ENCODE data around the gene CADM1. TPM values are rescaled to one million over a fixed set of nuclear protein-coding genes. Genes with fewer than 3 reads are reported as not detected.

Gene CADM1
- total RNA-seq, 2 donors from 2014 or later = 0.81 to 2.2 TPM

- H3K4me1 Mint-ChIP-seq = no peaks in the 10 kb centered on the region
- H3K4me3 Mint-ChIP-seq = no peak overlapping the region
- DNase-seq (no peak), ATAC-seq (no peak)
- no peak overlapping the region for H3K27ac Mint-ChIP-seq
- H3K9me3 ChIP-seq (ENCODE audit: control insufficient read depth, low read length, poor library complexity, severe bottlenecking) = no peaks in the 10 kb centered on the region
- peaks cover 17% of the 10 kb centered on the region for H3K27me3 Mint-ChIP-seq
- no peaks in the 10 kb centered on the region for H3K36me3 Mint-ChIP-seq (ENCODE audit: low read depth)
Measured at GRCh38 chr11:115385226-115385625, 119.0 kb downstream of the CADM1 start.

GRCh38 chr11:115384236-115384635 is 120.0 kb downstream of the CADM1 start:
- peaks cover 17% of the 10 kb centered on the region for H3K27me3 Mint-ChIP-seq
- no peaks in the 10 kb centered on the region for H3K36me3 Mint-ChIP-seq (ENCODE audit: low read depth)
- ATAC-seq (no peak), DNase-seq (no peak)
- no peaks in the 10 kb centered on the region for H3K9me3 ChIP-seq (ENCODE audit: control insufficient read depth, low read length, poor library complexity, severe bottlenecking)
- no peak overlapping the region for H3K4me3 Mint-ChIP-seq
- H3K4me1 Mint-ChIP-seq = no peaks in the 10 kb centered on the region
- no peak overlapping the region for H3K27ac Mint-ChIP-seq

- H3K36me3 Mint-ChIP-seq (ENCODE audit: low read depth) = no peaks in the 10 kb centered on the region
- H3K4me3 Mint-ChIP-seq = no peak overlapping the region
- H3K4me1 Mint-ChIP-seq = no peaks in the 10 kb centered on the region
- no peak overlapping the region for H3K27ac Mint-ChIP-seq
- H3K9me3 ChIP-seq (ENCODE audit: control insufficient read depth, low read length, poor library complexity, severe bottlenecking) = no peaks in the 10 kb centered on the region
- DNase-seq (no peak), ATAC-seq (no peak)
- peaks cover 17% of the 10 kb centered on the region for H3K27me3 Mint-ChIP-seq
Measured at GRCh38 chr11:115383431-115383830, 120.8 kb downstream of the CADM1 start.

DNA sequence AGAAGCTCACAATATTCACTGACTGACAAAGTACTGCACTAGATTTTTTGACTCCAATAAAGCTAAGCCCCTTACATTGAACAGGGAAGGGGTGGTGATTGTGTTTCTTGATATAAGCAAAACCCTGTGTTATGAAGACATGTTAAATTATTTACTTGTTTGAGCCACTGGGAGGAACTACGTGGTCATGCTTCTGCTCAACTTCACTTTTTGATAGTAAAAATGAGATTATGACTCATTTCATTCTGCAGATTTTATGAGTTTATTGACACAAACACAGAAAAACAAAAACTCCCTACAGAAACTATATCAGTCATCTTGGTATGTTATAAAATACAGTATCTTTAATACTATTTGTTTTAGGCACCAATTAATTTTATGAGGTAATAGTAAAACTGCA is 124.7 kb downstream of the CADM1 start:
- Mint-ChIP-seq H3K27ac (no peak overlapping the region), H3K36me3 (ENCODE audit: low read depth) (no peaks in the 10 kb centered on the region), H3K27me3 (peaks cover 6% of the 10 kb centered on the region), H3K4me1 (no peaks in the 10 kb centered on the region), H3K4me3 (no peak overlapping the region)
- no peaks in the 10 kb centered on the region for H3K9me3 ChIP-seq (ENCODE audit: control insufficient read depth, low read length, poor library complexity, severe bottlenecking)
- ATAC-seq (no peak), DNase-seq (no peak)

GRCh38 chr11:115378557-115378956 is 125.7 kb downstream of the CADM1 start:
- H3K9me3 ChIP-seq (ENCODE audit: control insufficient read depth, low read length, poor library complexity, severe bottlenecking) = no peaks in the 10 kb centered on the region
- DNase-seq (no peak), ATAC-seq (no peak)
- H3K27me3 Mint-ChIP-seq = no peaks in the 10 kb centered on the region
- H3K36me3 Mint-ChIP-seq (ENCODE audit: low read depth) = no peaks in the 10 kb centered on the region
- H3K27ac Mint-ChIP-seq = no peak overlapping the region
- H3K4me1 Mint-ChIP-seq = no peaks in the 10 kb centered on the region
- H3K4me3 Mint-ChIP-seq = no peak overlapping the region

DNA sequence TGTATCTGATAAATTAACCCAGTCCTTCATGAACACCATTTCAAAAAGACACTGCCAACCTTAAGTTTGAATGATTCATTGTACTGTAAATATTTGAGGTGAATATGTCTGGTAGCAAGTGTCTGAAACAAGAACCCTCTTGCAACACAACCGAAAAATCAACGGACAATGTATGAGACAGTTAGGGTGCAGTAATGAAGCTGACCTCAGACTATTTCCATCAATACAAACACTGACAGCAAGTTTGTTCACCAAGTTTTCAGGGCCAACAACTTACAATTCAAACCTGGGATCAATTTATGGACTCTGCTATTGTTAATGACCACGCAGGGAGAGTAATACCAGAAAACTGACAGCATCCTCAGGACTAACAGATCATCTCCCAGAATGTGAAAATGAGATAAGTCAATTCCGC is 126.3 kb downstream of the CADM1 start:
- H3K9me3 ChIP-seq (ENCODE audit: control insufficient read depth, low read length, poor library complexity, severe bottlenecking) = no peaks in the 10 kb centered on the region
- no peak for DNase-seq
- Mint-ChIP-seq H3K36me3 (ENCODE audit: low read depth) (no peaks in the 10 kb centered on the region), H3K27ac (no peak overlapping the region), H3K4me3 (no peak overlapping the region), H3K4me1 (no peaks in the 10 kb centered on the region), H3K27me3 (no peaks in the 10 kb centered on the region)
- ATAC-seq = no peak

DNA sequence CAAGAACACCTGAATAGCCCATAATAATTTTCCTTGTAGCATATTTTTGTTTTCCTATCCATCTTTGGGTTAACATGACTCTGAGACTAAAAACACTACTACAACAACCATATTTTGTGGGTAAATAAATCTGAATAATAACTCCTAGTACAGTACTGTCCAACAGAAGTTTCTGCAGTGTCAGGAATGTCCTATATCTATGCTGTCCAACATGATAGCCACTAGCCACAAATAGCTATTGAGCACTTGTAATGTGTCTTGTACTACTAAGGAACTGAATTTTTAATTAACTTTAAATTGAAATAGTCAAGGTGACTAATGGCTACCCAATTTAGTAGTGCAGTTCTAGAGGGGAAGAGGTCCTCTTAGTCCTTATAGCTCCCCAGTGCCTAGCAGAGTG is 135.6 kb downstream of the CADM1 start:
- no peaks in the 10 kb centered on the region for H3K4me1 Mint-ChIP-seq
- no peaks in the 10 kb centered on the region for H3K27me3 Mint-ChIP-seq
- no peak for ATAC-seq
- H3K4me3 Mint-ChIP-seq = no peak overlapping the region
- H3K27ac Mint-ChIP-seq = no peak overlapping the region
- DNase-seq = no peak
- no peaks in the 10 kb centered on the region for H3K36me3 Mint-ChIP-seq (ENCODE audit: low read depth)
- H3K9me3 ChIP-seq (ENCODE audit: control insufficient read depth, low read length, poor library complexity, severe bottlenecking) = no peaks in the 10 kb centered on the region

DNA sequence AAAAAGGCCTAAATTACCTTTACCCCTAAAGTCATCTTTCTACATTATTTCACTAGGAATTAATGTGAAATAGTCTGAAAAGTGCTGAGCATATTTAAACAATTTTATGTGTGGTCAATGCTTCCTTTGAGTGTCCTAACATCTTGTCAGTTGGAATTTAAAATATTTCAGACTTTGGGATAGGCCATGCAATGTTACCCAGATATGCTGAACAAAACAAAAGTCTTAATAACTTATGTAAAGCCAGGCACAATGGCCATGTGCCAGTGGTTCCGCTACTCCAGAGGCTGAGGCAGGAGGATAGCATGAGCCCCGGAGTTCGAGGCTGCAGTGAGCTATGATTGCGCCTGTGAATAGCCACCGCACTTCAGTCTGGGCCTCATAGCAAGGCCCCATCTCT is 137.4 kb downstream of the CADM1 start:
- no peaks in the 10 kb centered on the region for H3K4me1 Mint-ChIP-seq
- no peaks in the 10 kb centered on the region for H3K9me3 ChIP-seq (ENCODE audit: control insufficient read depth, low read length, poor library complexity, severe bottlenecking)
- ATAC-seq (no peak), DNase-seq (no peak)
- no peaks in the 10 kb centered on the region for H3K36me3 Mint-ChIP-seq (ENCODE audit: low read depth)
- H3K27ac Mint-ChIP-seq = no peak overlapping the region
- H3K4me3 Mint-ChIP-seq = no peak overlapping the region
- H3K27me3 Mint-ChIP-seq = no peaks in the 10 kb centered on the region

GRCh38 chr11:115365907-115366306 is 138.3 kb downstream of the CADM1 start:
- ATAC-seq = no peak
- no peaks in the 10 kb centered on the region for H3K9me3 ChIP-seq (ENCODE audit: control insufficient read depth, low read length, poor library complexity, severe bottlenecking)
- Mint-ChIP-seq H3K36me3 (ENCODE audit: low read depth) (no peaks in the 10 kb centered on the region), H3K27me3 (no peaks in the 10 kb centered on the region), H3K27ac (no peak overlapping the region), H3K4me1 (no peaks in the 10 kb centered on the region), H3K4me3 (no peak overlapping the region)
- no peak for DNase-seq

DNA sequence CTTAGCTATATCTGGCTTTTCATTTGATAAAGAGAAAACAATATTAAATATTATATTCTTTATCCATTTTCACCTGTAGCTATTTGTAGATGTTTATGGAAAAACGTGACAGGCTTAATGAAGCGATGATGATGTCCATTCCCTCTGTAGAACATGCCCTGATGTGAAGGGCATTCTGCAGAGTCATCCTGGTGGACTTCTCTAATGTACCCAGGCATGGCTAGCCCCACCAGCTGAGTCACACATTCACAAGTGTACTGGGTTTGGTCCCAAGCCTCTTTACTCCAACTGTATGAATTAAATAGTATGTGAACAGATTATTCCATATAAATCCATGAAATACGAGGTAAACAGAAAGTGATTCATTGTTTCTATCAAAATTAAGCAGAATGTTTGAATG is 139.3 kb downstream of the CADM1 start:
- H3K27ac Mint-ChIP-seq = no peak overlapping the region
- H3K4me1 Mint-ChIP-seq = no peaks in the 10 kb centered on the region
- no peaks in the 10 kb centered on the region for H3K36me3 Mint-ChIP-seq (ENCODE audit: low read depth)
- H3K4me3 Mint-ChIP-seq = no peak overlapping the region
- H3K27me3 Mint-ChIP-seq = no peaks in the 10 kb centered on the region
- no peaks in the 10 kb centered on the region for H3K9me3 ChIP-seq (ENCODE audit: control insufficient read depth, low read length, poor library complexity, severe bottlenecking)
- ATAC-seq = no peak
- DNase-seq = no peak

- DNase-seq (no peak), ATAC-seq (no peak)
- H3K27ac Mint-ChIP-seq = no peak overlapping the region
Measured at GRCh38 chr11:115363921-115364320, 140.3 kb downstream of the CADM1 start.

DNA sequence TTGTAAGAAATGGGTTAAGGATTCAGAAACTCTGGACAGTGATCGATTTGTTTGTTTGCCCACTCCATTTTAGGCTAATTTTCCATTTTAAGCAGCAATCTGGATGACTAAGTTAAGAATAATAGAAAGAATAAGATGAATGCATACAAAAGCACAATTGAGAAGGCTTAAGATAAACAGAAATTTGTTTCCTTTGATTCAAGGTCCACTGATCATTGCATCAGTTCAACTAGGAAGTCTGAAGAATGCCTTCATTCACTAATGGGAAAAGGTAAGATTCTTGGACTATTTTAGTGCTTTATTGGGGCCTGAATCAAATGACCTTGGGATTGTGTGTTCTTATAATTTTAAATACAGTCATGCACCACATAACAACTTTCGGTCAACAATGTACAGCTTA is 140.8 kb downstream of the CADM1 start:
- no peak overlapping the region for H3K27ac Mint-ChIP-seq
- no peaks in the 10 kb centered on the region for H3K36me3 Mint-ChIP-seq (ENCODE audit: low read depth)
- DNase-seq (no peak), ATAC-seq (no peak)
- H3K9me3 ChIP-seq (ENCODE audit: control insufficient read depth, low read length, poor library complexity, severe bottlenecking) = no peaks in the 10 kb centered on the region
- H3K27me3 Mint-ChIP-seq = no peaks in the 10 kb centered on the region
- no peaks in the 10 kb centered on the region for H3K4me1 Mint-ChIP-seq
- no peak overlapping the region for H3K4me3 Mint-ChIP-seq

More at GRCh38 chr11:115363921-115364320, 140.3 kb downstream of the CADM1 start:
- H3K9me3 ChIP-seq (ENCODE audit: control insufficient read depth, low read length, poor library complexity, severe bottlenecking) = no peaks in the 10 kb centered on the region
- no peaks in the 10 kb centered on the region for H3K4me1 Mint-ChIP-seq
- H3K27me3 Mint-ChIP-seq = no peaks in the 10 kb centered on the region
- H3K36me3 Mint-ChIP-seq (ENCODE audit: low read depth) = no peaks in the 10 kb centered on the region
- H3K4me3 Mint-ChIP-seq = no peak overlapping the region

DNA sequence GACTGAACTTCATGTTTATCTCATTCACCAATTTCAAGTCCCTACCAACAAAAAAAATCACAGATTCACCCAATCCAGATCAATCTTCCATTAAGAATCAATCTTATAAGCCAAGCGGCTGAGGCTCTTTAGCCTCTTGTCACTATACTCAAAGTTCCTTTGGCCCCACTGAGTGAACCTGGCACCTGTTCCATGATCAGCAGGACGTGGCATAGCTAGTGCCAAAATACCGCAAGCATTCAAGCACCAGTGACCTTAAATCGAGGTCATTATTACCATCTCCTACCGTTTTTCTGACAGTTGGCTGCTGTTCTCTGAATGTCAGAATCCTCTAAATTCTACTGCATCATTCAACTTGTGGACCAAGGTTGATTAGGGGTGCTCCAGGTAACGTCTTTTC is 141.2 kb downstream of the CADM1 start:
- Mint-ChIP-seq H3K27ac (no peak overlapping the region), H3K27me3 (no peaks in the 10 kb centered on the region), H3K4me3 (no peak overlapping the region), H3K36me3 (ENCODE audit: low read depth) (no peaks in the 10 kb centered on the region), H3K4me1 (no peaks in the 10 kb centered on the region)
- no peak for ATAC-seq
- no peaks in the 10 kb centered on the region for H3K9me3 ChIP-seq (ENCODE audit: control insufficient read depth, low read length, poor library complexity, severe bottlenecking)
- no peak for DNase-seq

DNA sequence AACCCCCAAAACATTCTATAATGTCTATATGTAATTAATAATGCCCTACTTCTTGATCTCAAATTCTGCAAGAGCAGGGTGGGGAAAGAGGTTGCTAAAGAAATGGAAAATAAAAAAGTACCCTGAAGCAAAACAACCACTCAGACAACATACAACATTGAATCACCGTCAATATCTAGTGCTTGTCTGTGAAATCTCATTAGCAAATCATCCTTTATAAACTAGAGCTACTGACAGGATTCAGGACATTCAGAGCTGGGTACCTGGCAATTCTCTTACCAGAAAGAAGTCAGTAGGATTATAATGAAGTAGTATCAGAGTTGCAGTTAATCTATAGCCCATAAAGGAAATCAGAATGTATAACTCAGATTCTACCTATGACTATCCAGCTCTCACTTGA is 143.2 kb downstream of the CADM1 start:
- ATAC-seq = no peak
- Mint-ChIP-seq H3K4me1 (no peaks in the 10 kb centered on the region), H3K4me3 (no peak overlapping the region), H3K27ac (no peak overlapping the region), H3K36me3 (ENCODE audit: low read depth) (no peaks in the 10 kb centered on the region), H3K27me3 (no peaks in the 10 kb centered on the region)
- DNase-seq = no peak
- no peaks in the 10 kb centered on the region for H3K9me3 ChIP-seq (ENCODE audit: control insufficient read depth, low read length, poor library complexity, severe bottlenecking)
